Stimulated activated naive CD8-positive, alpha-beta T cell treated with anti-CD3 and anti-CD28 coated beads, Interleukin-15, Interleukin-2, amounts not matched to agents 100 ng/mL and 50 ng/mL, for 24 hours (primary cell): ENCODE measurements around the gene CCDC51.

ENCODE experiments used
- H3K27ac Mint-ChIP-seq: one replicate; pipeline ENCODE4 v1.8.0; 2021; ENCODE audit warnings: mild to moderate bottlenecking, mixed read lengths
- H3K27me3 Mint-ChIP-seq: one replicate; pipeline ENCODE4 v1.8.0; 2021; ENCODE audit warnings: mixed read lengths
- H3K36me3 Mint-ChIP-seq: one replicate; pipeline ENCODE4 v1.8.0; 2021; ENCODE audit warnings: low read depth, mixed read lengths
- H3K4me1 Mint-ChIP-seq: one replicate; pipeline ENCODE4 v1.8.0; 2021; ENCODE audit warnings: low read depth, mixed read lengths
- H3K4me3 Mint-ChIP-seq: one replicate; pipeline ENCODE4 v1.8.0; 2021; ENCODE audit warnings: mild to moderate bottlenecking, mixed read lengths
- H3K9me3 Mint-ChIP-seq: one replicate; pipeline ENCODE4 v1.8.0; 2021; ENCODE audit warnings: mixed read lengths

The CCDC51 gene

GRCh38 chr3:48451270-48451669 lies 11.4 kb upstream of the CCDC51 start:
- Mint-ChIP-seq H3K27ac (peak overlapping the region; percentile 10), H3K4me1 (peaks cover 22% of the 10 kb centered on the region), H3K4me3 (no peak overlapping the region), H3K27me3 (no peaks in the 10 kb centered on the region), H3K9me3 (no peaks in the 10 kb centered on the region), H3K36me3 (peaks cover 65% of the 10 kb centered on the region)

DNA sequence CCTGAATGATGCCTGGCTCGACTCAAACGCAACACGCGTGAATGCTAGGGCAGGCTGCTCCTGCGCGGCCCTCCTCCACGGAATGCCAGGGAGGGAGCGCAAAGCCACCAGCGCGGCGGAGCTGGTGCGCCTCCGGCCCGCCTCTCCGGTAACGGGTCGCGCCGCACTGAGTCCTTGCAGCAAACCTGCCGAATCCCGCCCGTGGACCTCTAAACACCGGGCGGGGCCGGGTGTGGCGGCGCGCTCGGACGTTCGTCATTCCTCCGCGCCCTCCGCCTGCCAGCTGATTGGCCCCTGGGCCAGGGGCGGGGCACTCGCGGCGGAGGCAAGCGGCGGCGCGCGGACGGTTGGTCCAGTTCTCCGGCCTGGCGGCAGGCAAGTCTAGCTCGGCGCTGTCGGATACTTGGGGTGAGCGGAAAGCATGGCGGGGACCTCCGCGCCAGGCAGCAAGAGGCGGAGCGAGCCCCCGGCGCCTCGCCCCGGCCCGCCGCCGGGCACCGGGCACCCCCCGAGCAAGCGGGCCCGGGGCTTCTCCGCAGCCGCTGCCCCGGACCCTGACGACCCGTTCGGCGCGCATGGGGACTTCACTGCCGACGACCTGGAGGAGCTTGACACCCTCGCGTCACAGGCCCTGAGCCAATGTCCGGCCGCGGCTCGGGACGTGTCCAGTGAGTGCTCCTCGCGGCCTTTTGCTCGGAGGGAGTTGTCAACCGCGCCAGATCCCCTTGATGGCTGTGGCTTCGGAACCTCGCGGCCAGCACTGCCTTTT lies 6.7 kb upstream of the CCDC51 start, which contains the start of gene ATRIP:
TSS of gene ATRIP (plus strand) at position 313 of the 769 bp plus-strand sequence. CDS start at position 422, 109 bp downstream.
- no peaks in the 10 kb centered on the region for H3K27me3 Mint-ChIP-seq
- H3K27ac Mint-ChIP-seq, result peak within 1 kb of the TSS; percentile 95
- H3K9me3 Mint-ChIP-seq, result no peaks in the 10 kb centered on the region
- H3K4me1 Mint-ChIP-seq, result peaks cover 50% of the 10 kb centered on the region
- peaks cover 59% of the 10 kb centered on the region for H3K36me3 Mint-ChIP-seq
- peak within 1 kb of the TSS; percentile 100 for H3K4me3 Mint-ChIP-seq

- Mint-ChIP-seq H3K36me3 (peaks cover 57% of the 10 kb centered on the region), H3K4me1 (peaks cover 56% of the 10 kb centered on the region), H3K9me3 (no peaks in the 10 kb centered on the region), H3K27ac (peak overlapping the region; percentile 95), H3K27me3 (no peaks in the 10 kb centered on the region), H3K4me3 (peak overlapping the region; percentile 100)
Measured at GRCh38 chr3:48446043-48446424, 6.1 kb upstream of the CCDC51 start.

- Mint-ChIP-seq H3K4me3 (peak overlapping the region; percentile 100), H3K27ac (peak overlapping the region; percentile 95), H3K27me3 (no peaks in the 10 kb centered on the region), H3K4me1 (peaks cover 60% of the 10 kb centered on the region), H3K36me3 (peaks cover 61% of the 10 kb centered on the region), H3K9me3 (no peaks in the 10 kb centered on the region)
Measured at GRCh38 chr3:48445277-48445882, 5.5 kb upstream of the CCDC51 start.

- H3K27me3 Mint-ChIP-seq, result no peaks in the 10 kb centered on the region
- peaks cover 61% of the 10 kb centered on the region for H3K4me1 Mint-ChIP-seq
- peak overlapping the region; percentile 88 for H3K27ac Mint-ChIP-seq
- H3K4me3 Mint-ChIP-seq, result peak overlapping the region; percentile 100
- H3K36me3 Mint-ChIP-seq, result peaks cover 50% of the 10 kb centered on the region
- no peaks in the 10 kb centered on the region for H3K9me3 Mint-ChIP-seq
Measured at GRCh38 chr3:48441940-48442339, 2.0 kb upstream of the CCDC51 start.

DNA sequence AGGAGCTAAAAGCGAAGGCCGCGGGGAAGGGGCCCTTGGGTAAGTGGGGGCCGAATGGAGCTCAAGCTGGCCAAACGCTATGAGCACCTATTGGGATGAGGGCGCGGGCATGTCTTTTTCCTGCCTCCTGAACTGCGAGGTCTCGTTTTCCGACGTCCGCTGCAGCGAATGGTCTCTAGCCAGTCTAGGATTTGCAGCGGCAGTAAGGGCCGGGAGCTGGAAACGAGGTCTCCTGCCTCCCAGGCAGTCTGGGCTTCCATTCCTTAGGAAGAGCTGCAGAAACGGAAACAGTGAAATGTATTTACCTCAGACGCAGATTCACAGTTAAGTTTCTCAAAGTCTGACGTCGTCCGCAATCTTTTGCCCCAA lies 655 bp upstream of the CCDC51 start:
- peaks cover 42% of the 10 kb centered on the region for H3K36me3 Mint-ChIP-seq

GRCh38 chr3:48437812-48438211 lies 2.1 kb downstream of the CCDC51 start:
- no peaks in the 10 kb centered on the region for H3K27me3 Mint-ChIP-seq
- H3K36me3 Mint-ChIP-seq, result peaks cover 42% of the 10 kb centered on the region
- H3K4me3 Mint-ChIP-seq, result no peak overlapping the region
- H3K9me3 Mint-ChIP-seq, result no peaks in the 10 kb centered on the region
- no peak overlapping the region for H3K27ac Mint-ChIP-seq
- H3K4me1 Mint-ChIP-seq, result peaks cover 48% of the 10 kb centered on the region

More for the DNA sequence above, 655 bp upstream of the CCDC51 start:
- peak overlapping the region; percentile 100 for H3K4me3 Mint-ChIP-seq
- H3K27me3 Mint-ChIP-seq, result no peaks in the 10 kb centered on the region
- peak overlapping the region; percentile 99 for H3K27ac Mint-ChIP-seq
- H3K4me1 Mint-ChIP-seq, result peaks cover 52% of the 10 kb centered on the region
- H3K9me3 Mint-ChIP-seq, result no peaks in the 10 kb centered on the region

- H3K4me1 Mint-ChIP-seq, result peaks cover 39% of the 10 kb centered on the region
- peaks cover 37% of the 10 kb centered on the region for H3K36me3 Mint-ChIP-seq
Measured at GRCh38 chr3:48436855-48437254, 3.1 kb downstream of the CCDC51 start.

GRCh38 chr3:48436477-48436787 lies 3.5 kb downstream of the CCDC51 start:
- Mint-ChIP-seq H3K4me1 (peaks cover 34% of the 10 kb centered on the region), H3K36me3 (peaks cover 37% of the 10 kb centered on the region), H3K27me3 (no peaks in the 10 kb centered on the region), H3K27ac (no peak overlapping the region), H3K9me3 (no peaks in the 10 kb centered on the region), H3K4me3 (no peak overlapping the region)

More at GRCh38 chr3:48436855-48437254, 3.1 kb downstream of the CCDC51 start:
- no peak overlapping the region for H3K4me3 Mint-ChIP-seq
- H3K27me3 Mint-ChIP-seq, result no peaks in the 10 kb centered on the region
- H3K9me3 Mint-ChIP-seq, result no peaks in the 10 kb centered on the region
- no peak overlapping the region for H3K27ac Mint-ChIP-seq

GRCh38 chr3:48435774-48436476 lies 4.0 kb downstream of the CCDC51 start:
- H3K9me3 Mint-ChIP-seq, result no peaks in the 10 kb centered on the region
- peaks cover 29% of the 10 kb centered on the region for H3K4me1 Mint-ChIP-seq

DNA sequence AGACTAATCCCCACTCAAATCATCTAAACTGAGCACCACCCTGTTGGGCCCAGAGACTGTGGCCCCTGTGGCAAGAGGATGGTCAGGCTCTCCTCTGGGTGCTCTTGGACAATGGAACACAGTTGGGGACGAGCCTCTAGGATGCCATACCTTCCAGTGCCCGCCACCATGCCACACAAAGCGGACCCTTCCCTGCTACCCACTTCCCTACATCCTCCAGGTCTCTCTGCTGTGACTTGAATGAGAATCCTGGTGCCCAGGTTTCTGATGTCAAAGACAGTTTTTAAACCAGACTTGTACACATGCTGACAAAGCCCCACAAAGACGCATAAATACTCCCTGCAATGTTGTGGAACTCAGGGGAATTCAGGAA lies 4.7 kb downstream of the CCDC51 start:
- peaks cover 27% of the 10 kb centered on the region for H3K36me3 Mint-ChIP-seq
- H3K4me1 Mint-ChIP-seq, result peaks cover 27% of the 10 kb centered on the region
- no peaks in the 10 kb centered on the region for H3K27me3 Mint-ChIP-seq
- H3K9me3 Mint-ChIP-seq, result no peaks in the 10 kb centered on the region
- no peak overlapping the region for H3K4me3 Mint-ChIP-seq
- peak overlapping the region; percentile 38 for H3K27ac Mint-ChIP-seq

More at GRCh38 chr3:48435774-48436476, 4.0 kb downstream of the CCDC51 start:
- Mint-ChIP-seq H3K4me3 (no peak overlapping the region), H3K27ac (no peak overlapping the region), H3K36me3 (peaks cover 34% of the 10 kb centered on the region), H3K27me3 (no peaks in the 10 kb centered on the region)

DNA sequence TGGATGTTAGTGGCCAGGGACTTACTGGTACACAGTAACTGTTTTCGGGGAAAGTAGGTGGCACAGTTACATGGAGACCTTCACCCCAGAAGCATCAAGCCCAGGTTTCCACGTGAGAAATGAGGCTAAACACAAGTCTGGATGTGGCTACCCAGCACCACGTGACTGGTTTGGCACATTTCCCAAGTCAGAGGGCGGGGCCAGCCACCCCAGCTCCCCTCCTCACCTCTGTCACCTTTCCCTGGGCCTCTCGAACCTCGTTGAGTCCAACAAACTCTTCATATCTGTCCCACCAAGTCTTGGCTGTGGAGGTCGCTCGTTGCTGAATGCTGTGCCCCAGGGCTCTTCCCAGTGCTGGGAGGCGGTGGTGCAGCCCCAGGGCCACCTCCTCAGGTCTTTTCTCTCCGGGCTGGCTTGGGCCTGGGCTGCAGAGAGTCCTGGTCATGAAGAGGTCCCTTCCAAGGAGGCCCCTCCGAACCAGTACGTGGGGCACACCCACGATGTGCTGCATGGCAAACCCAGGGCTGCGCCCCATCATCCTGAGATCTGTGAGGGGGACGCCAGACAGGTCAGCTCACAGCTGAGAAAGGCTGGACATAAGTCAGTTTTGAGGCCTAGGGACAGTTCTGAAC lies 5.2 kb downstream of the CCDC51 start:
- H3K4me3 Mint-ChIP-seq, result no peak overlapping the region
- H3K4me1 Mint-ChIP-seq, result peaks cover 23% of the 10 kb centered on the region
- no peak overlapping the region for H3K27ac Mint-ChIP-seq
- peaks cover 22% of the 10 kb centered on the region for H3K36me3 Mint-ChIP-seq
- no peaks in the 10 kb centered on the region for H3K9me3 Mint-ChIP-seq
- no peaks in the 10 kb centered on the region for H3K27me3 Mint-ChIP-seq

DNA sequence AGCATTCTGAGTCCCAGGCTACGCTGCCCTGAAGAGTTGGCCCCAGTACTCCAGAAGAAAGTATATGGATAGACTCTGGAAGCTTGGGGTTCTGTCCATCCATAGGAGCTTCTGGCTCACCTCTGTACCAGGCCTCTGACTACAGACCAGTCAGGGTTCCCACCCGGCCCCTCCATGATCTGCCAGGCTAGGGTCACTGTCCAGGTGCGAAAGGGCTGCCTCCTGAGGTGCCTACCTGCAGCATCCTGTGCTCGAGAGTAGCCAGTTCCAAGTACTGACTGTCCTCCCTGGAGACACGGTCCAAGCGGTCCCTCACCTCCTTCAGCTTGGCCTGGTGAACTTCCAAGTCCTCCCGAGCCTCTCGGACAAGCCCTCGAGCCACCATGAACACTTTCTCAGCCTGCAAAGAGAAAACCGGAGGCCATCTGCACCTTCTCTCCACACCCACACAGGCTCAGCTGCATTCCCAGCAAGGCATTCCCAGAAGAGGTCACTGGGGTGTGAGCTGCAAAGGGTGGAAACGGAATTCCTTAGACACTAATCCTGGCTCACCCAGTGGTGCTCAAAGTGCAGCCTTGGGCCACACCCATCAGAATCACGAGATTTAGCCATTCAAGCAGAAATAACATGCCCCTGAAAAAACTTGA lies 6.3 kb downstream of the CCDC51 start:
- H3K9me3 Mint-ChIP-seq, result no peaks in the 10 kb centered on the region
- H3K36me3 Mint-ChIP-seq, result peaks cover 22% of the 10 kb centered on the region
- no peak overlapping the region for H3K4me3 Mint-ChIP-seq
- H3K27me3 Mint-ChIP-seq, result no peaks in the 10 kb centered on the region
- no peak overlapping the region for H3K27ac Mint-ChIP-seq
- H3K4me1 Mint-ChIP-seq, result peaks cover 16% of the 10 kb centered on the region
